Stimulated activated CD8-positive, alpha-beta memory T cell treated with anti-CD3 and anti-CD28 coated beads, Interleukin-15, amount 100 ng/mL, for 48 hours (primary cell): ENCODE data around the gene TLE3.
A peak's percentile ranks its signal among the peaks of the same experiment; 100 is the strongest.

ENCODE experiments used
- DNase-seq, 2 donors: peaks; one replicate each; pipeline ENCODE4 v3.0.0-alpha.2; 2020; ENCODE audit warnings: low read depth in 2 of 2

TLE3 gene

GRCh38 chr15:70099167-70099966 is 1.6 kb upstream of the TLE3 start:
- DNase-seq: peak; percentile 98 to 99

GRCh38 chr15:70098461-70099166 is 897 bp upstream of the TLE3 start:
- no peak for DNase-seq

- no peak for DNase-seq
Observed at GRCh38 chr15:70098153-70098460, 390 bp upstream of the TLE3 start.

- DNase-seq: no peak
Observed at GRCh38 chr15:70097063-70097320, 725 bp downstream of the TLE3 start.

- peak in 1 of 2 donors; percentile 29 for DNase-seq
Observed at GRCh38 chr15:70096215-70097062, 1.3 kb downstream of the TLE3 start.

GRCh38 chr15:70095408-70096214 is 2.1 kb downstream of the TLE3 start:
- peak in 1 of 2 donors; percentile 25 for DNase-seq

DNA sequence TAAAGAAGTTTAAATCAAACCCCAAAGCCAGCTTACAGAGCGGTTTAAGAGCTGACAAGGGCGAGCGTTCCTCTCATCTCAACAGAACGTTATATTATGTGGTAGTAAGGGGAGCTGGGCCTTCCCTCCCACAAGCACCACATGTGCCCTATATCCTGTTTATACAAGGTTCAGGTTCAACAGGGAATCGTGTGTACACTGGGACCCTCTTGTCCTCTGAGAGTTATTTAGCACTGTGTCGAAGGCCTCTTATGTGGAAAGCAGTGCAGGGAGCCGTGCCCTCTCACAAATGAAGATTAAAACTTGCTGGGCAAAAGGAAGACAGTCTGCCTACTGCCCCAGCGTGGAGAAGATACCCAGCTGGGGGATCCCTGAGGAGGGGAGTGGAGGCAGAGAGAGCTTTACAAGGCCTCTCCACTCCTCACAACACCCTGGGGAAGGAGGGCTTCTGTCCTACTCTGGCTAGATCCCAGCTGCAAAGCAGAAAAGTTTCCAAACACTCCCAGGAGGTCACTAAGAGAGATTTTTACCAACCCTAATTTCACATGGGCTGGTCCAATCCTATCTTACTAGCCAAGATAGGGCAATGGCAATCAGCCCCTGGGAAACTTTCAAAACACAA is 2.9 kb downstream of the TLE3 start:
- no peak for DNase-seq

DNA sequence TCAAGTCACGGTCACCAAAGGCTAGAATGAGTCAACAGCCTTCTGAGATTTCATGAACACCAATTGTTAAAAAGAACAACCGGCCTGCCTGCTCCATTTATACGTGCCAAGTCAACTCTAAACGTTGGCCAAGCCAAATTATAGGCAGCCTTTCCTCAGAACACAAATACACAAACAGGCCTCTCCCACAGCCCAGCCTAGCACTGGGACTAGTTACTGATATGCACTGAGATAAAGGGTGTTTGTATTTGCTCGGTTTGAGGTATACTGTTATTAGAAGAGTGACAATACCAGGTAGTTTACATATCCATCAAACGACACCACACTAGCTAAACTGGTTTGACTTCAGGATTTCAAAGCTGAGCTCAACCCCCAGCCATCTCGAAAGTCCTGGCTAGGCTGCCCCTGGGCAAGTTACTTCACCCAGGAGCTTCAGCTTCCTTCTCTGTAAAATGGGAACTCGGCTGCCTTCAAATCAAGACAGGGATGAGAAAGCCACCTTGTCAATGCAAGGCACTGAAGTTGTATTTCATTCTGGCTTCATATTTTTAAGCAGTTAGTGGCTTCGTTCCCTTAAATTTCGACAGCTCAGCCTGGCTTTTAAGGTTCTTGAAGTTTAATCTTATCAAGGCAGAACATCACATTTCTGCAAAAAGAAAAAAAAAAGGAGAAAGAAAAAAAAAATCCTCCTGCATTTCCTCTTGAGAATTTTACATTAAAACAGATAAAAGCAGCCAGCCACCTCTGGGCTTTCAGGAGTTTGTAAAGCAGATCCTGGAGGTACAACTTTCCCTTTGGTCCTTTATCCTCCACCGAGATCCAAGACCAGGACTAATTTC is 4.0 kb downstream of the TLE3 start:
- no peak for DNase-seq

DNA sequence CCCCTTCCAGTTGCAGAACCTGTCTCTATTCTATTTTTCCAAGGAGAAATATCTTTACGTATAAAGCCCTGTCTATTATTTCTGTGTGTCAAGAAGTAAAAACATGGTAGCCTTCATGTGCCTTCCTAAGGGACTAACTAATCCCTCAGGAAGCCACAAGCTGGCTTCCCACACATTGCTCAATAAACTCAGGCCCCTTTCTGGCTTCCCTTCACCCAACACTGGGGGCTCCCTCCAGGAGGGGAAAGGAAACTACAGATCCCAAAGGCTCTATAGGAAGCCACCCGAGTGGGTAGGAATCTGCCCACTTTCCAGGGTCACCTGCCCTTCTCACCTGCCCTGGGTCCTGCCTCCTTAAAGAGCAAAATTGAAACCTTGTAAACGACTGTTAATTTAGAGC is 4.6 kb downstream of the TLE3 start:
- no peak for DNase-seq

GRCh38 chr15:70092464-70093027 is 5.2 kb downstream of the TLE3 start:
- no peak for DNase-seq

DNA sequence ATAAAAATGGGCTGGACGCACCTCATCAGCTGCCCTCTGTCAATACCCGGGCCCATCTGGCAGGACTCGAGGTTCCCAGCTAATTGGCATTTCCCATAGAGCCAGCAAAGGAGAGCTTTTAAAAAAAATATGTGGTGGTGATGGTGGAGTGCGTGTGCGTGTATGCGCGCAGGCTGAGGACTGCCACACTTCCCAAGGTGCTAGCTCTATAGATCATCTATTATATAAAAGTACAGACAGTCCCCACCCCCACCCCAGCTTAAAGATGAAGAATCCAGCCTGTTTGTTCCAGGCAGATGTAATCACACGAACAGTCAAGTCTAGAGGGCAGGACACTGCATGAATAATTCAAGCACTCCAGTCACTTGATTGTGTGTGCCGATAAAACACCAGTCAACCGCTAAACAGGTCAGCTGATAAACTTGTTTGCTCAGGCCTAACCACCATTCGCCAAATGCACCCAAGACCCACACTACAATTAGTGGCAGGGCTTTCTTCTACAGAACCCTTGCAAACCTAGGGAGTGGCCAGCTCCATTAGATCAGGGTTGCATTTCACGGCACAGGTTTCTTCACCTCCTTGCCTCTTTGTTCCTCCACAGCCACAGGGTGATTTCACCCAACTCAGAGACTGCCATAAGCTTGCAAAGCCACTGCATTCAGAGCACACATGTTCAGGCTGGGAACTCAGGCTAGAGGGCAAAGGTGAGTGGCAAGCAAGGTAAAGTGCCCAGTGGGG is 5.8 kb downstream of the TLE3 start:
- peak in 1 of 2 donors; percentile 30 for DNase-seq

GRCh38 chr15:70090436-70091296 is 7.1 kb downstream of the TLE3 start:
- no peak for DNase-seq

DNA sequence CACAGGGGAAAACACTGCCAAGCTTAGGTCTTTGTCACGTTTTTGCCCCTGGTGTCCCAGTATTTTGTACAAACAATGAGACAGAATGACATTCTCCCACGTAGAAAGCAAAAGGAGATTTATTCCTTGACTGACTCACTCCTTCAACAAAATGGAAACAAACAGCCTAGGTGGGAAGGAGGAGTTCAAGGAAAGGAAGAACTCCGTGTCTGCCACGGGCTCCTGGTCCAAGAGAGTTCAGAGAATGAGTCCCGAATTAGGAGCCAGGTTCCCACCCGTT is 8.1 kb downstream of the TLE3 start:
- no peak for DNase-seq

DNA sequence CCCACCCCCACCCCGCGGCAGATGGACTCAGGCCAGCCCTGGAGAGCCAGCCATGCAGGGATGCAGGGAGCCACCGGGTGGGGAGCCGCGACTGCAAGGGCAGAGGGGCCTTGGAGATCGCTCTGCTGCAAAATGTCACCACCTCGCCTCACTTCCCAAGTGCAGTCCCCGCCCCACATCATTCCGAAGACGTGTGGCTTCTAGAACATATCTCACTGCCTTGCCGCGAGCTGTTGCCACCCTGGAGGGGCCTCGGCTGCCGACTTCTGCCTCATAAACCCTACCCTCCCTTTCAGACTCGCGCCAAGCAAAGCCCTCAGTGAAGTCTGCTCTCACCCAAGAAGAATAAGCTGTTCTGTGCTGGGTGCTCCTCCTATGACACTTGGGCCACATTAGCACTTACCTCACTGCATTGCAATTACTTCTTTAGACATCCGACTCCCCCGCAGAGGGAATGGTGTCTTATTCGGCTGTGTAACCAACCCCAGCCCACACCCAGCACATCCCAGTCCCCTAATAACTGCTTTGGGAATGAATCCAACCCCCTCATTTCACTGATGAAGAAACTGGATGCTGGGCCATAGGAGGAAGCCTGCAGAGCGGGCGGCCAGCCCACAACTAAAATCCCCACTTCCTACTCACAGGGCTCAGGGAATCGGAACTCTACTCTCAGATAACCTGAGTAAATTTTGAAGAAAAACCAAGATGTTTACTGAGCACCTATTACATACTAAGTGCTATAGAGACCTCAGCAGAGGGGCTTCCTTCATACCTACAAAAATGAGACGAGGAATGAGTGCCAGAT is 8.6 kb downstream of the TLE3 start:
- no peak for DNase-seq

- DNase-seq: no peak
Observed at GRCh38 chr15:70088455-70088854, 9.3 kb downstream of the TLE3 start.

DNA sequence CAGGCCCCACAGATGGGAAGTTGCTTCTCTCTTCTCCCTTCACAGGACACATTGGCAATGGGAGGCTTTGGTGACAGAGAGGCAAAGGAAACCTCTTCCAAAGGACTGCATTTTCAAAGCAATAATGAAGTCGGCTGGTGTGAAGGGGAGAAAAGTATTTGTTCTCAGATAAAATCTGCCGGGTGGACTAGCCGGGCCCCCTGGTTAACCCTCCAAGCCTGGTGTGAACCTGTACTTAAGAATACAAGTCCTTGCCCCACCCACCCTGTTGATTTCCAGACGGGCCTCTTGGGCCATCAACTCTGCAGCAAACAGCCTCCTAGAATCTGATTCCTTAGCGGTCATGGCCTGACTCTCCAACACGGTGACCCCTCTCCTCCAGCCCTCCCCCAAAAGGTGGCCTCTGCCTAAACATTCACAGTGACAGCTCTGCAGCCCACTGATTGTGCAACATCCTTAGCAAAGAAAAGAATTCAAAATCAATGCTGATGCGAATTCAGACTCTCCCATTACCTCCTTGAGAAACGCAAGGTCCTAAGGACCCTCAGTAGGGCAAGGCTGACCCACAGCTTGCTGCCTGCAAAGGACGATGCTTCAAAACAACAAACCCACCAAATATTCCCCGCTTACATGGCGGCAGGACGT is 9.9 kb downstream of the TLE3 start:
- no peak for DNase-seq

DNA sequence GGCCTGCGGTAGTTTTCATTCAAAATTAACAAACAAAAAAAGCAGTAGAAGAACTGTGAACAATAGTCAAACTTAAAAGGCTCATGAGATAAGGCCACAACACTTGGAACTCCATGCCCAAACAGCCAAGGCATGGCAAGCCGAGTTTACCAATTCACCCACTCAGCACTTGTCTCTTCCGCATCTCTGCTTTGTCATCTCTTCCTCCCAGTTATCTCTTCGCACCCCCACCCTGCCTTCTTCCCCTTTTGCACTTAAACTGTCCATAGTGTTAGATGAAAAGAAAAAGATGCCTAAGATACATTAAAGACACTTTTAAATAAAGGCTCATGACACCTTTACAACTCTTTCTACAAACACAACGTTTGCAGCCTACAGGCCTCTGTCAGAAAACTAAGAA is 11.1 kb downstream of the TLE3 start:
- DNase-seq: no peak

GRCh38 chr15:70084461-70084860 is 13.3 kb downstream of the TLE3 start:
- DNase-seq: no peak
